GM18870 (cell line): ENCODE measurements around the gene AGAP1.

Source experiments
- ATAC-seq: cut with Tn5 transposase; IDR thresholded peaks from one replicate; pipeline ENCODE4 v1.9.1; 2021; ENCODE audit warnings: moderate library complexity; ENCODE audit not compliant: unreplicated experiment

AGAP1 gene

GRCh38 chr2:235951982-235952381 is 458.1 kb downstream of the AGAP1 start:
- no peak for ATAC-seq

GRCh38 chr2:235952714-235953113 is 458.9 kb downstream of the AGAP1 start:
- no peak for ATAC-seq

- no peak for ATAC-seq
Observed at GRCh38 chr2:235954281-235954680, 460.4 kb downstream of the AGAP1 start.

GRCh38 chr2:235954888-235955480 is 461.1 kb downstream of the AGAP1 start:
- no peak for ATAC-seq

GRCh38 chr2:235955664-235956063 is 461.8 kb downstream of the AGAP1 start:
- ATAC-seq, result no peak

GRCh38 chr2:235956281-235956970 is 462.6 kb downstream of the AGAP1 start:
- no peak for ATAC-seq

- no peak for ATAC-seq
Observed at GRCh38 chr2:235957251-235957650, 463.4 kb downstream of the AGAP1 start.

- ATAC-seq, result no peak
Observed at GRCh38 chr2:235958221-235958930, 464.5 kb downstream of the AGAP1 start.

GRCh38 chr2:235958931-235959410 is 465.1 kb downstream of the AGAP1 start:
- ATAC-seq, result no peak

- no peak for ATAC-seq
Observed at GRCh38 chr2:235960011-235960715, 466.3 kb downstream of the AGAP1 start.

GRCh38 chr2:235960716-235961640 is 467.1 kb downstream of the AGAP1 start:
- ATAC-seq, result no peak

- no peak for ATAC-seq
Observed at GRCh38 chr2:235961711-235962110, 467.9 kb downstream of the AGAP1 start.

GRCh38 chr2:235963853-235964577 is 470.2 kb downstream of the AGAP1 start:
- ATAC-seq, result no peak

GRCh38 chr2:235964787-235965390 is 471.0 kb downstream of the AGAP1 start:
- ATAC-seq, result no peak

- ATAC-seq, result no peak
Observed at GRCh38 chr2:235966396-235966795, 472.6 kb downstream of the AGAP1 start.

GRCh38 chr2:235966932-235967757 is 473.3 kb downstream of the AGAP1 start:
- ATAC-seq, result no peak

- no peak for ATAC-seq
Observed at GRCh38 chr2:235968155-235968554, 474.3 kb downstream of the AGAP1 start.

- ATAC-seq, result no peak
Observed at GRCh38 chr2:235968616-235969324, 474.9 kb downstream of the AGAP1 start.
